ENCODE measurements around the gene FBXL19. TPM values are rescaled to one million over a fixed set of nuclear protein-coding genes. Genes with fewer than 3 reads are reported as not detected.

FBXL19 gene
- total and polyA plus RNA-seq, 2 experiments from 2014 or later, result 2.1 to 19.4 TPM

DNA sequence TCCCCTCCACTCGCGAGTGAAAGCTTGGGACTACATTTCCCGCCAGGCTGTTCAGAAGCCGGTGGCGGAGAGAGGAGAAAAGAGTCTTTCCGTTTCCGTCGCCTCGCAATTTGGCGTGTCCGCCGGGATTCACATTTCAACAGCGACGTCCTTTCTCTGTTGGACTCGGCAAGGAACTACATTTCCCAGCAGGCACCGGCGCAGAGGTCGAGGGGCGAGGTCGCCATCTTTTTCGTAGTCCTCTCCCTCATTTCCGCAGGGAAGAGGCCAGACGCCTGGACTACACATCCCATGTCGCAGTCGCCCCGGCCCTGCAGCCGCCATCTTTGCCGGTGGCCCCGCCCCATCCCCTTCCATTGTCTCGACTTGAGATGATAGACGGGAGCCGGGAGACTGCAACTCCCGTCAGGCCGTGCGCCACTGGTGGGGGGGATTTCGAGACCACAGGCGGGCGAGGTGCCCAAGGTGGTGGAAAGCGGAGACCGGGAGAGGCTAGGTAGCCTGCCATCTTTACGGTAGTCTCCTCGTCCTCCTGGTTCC lies 882 bp upstream of the FBXL19 start:
- Histone ChIP-seq H3K79me2 (peaks cover 20% of the 10 kb centered on the region), H4K20me1 (ENCODE audit: insufficient read depth, poor library complexity, severe bottlenecking) (peaks cover 3% of the 10 kb centered on the region), H2AFZ (peak overlapping the region; percentile 45), H3K36me3 (replicated peaks; ENCODE audit: insufficient read depth, low read depth) (no peaks in the 10 kb centered on the region), H3K4me3 (peak overlapping the region; percentile 50), H3K27me3 (no peaks in the 10 kb centered on the region), H3K9me3 (ENCODE audit: low read depth) (no peaks in the 10 kb centered on the region), H3K4me1 (ENCODE audit: insufficient read depth) (peaks cover 5% of the 10 kb centered on the region), H3K27ac (peak overlapping the region; percentile 91), H3K9me2 (replicated peaks; ENCODE audit: insufficient read depth) (no peaks in the 10 kb centered on the region), H3K4me2 (peak overlapping the region; percentile 83)
- no peak for TF ChIP-seq EZH2 (IDR thresholded peaks at IDR 0.05; ENCODE audit: borderline replicate concordance)
- no peak for TF ChIP-seq EZH2phosphoT487 (IDR thresholded peaks at IDR 0.05; ENCODE audit: low read depth, severe bottlenecking, unreplicated experiment)
- TF ChIP-seq, protein P1, sequence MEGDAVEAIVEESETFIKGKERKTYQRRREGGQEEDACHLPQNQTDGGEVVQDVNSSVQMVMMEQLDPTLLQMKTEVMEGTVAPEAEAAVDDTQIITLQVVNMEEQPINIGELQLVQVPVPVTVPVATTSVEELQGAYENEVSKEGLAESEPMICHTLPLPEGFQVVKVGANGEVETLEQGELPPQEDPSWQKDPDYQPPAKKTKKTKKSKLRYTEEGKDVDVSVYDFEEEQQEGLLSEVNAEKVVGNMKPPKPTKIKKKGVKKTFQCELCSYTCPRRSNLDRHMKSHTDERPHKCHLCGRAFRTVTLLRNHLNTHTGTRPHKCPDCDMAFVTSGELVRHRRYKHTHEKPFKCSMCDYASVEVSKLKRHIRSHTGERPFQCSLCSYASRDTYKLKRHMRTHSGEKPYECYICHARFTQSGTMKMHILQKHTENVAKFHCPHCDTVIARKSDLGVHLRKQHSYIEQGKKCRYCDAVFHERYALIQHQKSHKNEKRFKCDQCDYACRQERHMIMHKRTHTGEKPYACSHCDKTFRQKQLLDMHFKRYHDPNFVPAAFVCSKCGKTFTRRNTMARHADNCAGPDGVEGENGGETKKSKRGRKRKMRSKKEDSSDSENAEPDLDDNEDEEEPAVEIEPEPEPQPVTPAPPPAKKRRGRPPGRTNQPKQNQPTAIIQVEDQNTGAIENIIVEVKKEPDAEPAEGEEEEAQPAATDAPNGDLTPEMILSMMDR (IDR thresholded peaks at IDR 0.05; ENCODE audit: poor library complexity), result no peak
- under 1% methylated on average over 42 of the region's 42 CpGs for WGBS (ENCODE audit: low lambda C conversion rate, missing lambda C conversion rate)
- peak; percentile 99 for DNase-seq (ENCODE audit: low spot score)

DNA sequence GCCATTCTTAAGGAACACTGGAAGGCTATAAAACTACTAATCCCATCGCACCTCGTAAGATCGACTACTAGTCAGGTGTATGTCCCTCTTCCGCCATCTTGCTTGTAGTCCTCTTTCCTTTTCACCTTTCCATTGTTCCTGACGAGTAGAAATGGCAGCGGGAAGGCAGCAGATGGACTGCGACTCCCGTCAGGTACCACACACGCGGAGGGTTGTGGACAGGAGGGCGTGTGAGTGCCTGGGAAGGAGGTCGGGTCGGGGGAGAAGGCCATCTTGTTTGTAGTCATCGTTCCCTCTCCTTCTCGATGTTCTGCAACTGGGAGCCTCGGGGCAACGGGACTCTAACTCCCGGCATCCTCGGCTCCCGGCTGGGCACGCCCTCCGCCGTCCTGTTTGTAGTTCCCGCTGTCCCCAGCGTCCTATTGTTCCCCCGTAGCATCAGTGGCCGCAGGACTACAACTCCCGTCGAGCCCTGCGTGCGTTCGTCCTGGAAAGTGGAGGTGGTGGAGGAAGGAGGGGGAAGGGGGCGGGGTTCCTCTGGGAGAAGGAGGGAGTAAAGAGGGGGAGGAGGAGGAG lies 324 bp upstream of the FBXL19 start:
- peak overlapping the region; percentile 26 for H2AFZ ChIP-seq
- WGBS (ENCODE audit: low lambda C conversion rate, missing lambda C conversion rate), result 1% methylated on average over 32 of the region's 33 CpGs
- DNase-seq (ENCODE audit: low spot score), result peak; percentile 99
- H3K9me2 ChIP-seq (replicated peaks; ENCODE audit: insufficient read depth), result no peaks in the 10 kb centered on the region
- H3K36me3 ChIP-seq (replicated peaks; ENCODE audit: insufficient read depth, low read depth), result no peaks in the 10 kb centered on the region
- peak overlapping the region; percentile 93 for H3K4me2 ChIP-seq
- peaks cover 20% of the 10 kb centered on the region for H3K79me2 ChIP-seq
- peaks cover 3% of the 10 kb centered on the region for H4K20me1 ChIP-seq (ENCODE audit: insufficient read depth, poor library complexity, severe bottlenecking)
- no peaks in the 10 kb centered on the region for H3K27me3 ChIP-seq
- H3K4me1 ChIP-seq (ENCODE audit: insufficient read depth), result peaks cover 5% of the 10 kb centered on the region
- H3K27ac ChIP-seq, result peak overlapping the region; percentile 91
- TF ChIP-seq, protein P1 (IDR thresholded peaks at IDR 0.05; ENCODE audit: poor library complexity), result no peak
- TF ChIP-seq EZH2phosphoT487 (IDR thresholded peaks at IDR 0.05; ENCODE audit: low read depth, severe bottlenecking, unreplicated experiment), result no peak
- TF ChIP-seq EZH2 (IDR thresholded peaks at IDR 0.05; ENCODE audit: borderline replicate concordance), result no peak
- peak overlapping the region; percentile 20 for H3K4me3 ChIP-seq
- H3K9me3 ChIP-seq (ENCODE audit: low read depth), result no peaks in the 10 kb centered on the region

DNA sequence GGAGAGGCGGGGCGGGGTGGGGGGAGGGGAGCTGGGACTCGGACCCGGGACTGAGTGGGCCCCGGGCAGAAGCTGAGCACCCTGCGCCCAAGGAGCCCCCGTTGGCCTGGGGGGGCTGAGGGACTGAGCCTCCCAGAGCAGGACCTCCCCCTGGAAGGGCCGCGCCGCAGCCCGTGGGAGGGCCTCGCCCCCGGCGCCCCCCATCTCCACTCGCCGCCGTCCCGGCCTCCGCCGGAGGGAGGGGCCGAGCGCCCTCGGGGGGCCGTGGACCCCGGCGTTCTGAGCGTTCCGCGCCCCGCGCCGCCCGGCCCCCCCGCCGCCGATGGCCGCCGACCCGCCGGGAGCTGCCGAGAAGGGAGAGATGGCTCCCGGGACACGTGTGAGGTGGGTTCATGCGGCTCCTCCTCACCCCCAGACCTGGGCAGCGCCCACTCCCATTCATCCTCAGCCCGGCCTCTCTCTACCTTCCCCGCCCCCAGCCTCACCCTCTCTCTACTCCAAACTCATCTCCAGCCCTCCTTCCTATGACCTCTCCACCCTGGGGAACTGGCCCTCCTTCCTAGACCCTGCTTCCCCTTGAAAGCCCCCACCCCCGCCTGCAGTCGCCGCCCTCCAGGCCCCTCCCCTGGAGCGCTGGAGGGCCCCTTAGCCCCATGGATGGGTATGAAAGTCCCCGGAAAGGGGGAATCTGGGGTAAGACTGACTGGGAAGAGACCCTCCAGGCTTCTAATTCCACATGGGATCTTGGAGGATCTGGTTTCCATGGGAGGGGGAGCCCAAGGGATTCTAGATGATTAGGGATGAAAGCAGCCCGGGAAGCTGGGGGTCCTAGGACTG lies 922 bp downstream of the FBXL19 start:
- Histone ChIP-seq H2AFZ (no peak overlapping the region), H3K9me3 (ENCODE audit: low read depth) (no peaks in the 10 kb centered on the region), H4K20me1 (ENCODE audit: insufficient read depth, poor library complexity, severe bottlenecking) (peaks cover 3% of the 10 kb centered on the region), H3K4me3 (peak overlapping the region; percentile 71), H3K4me2 (peak overlapping the region; percentile 93), H3K27ac (peak overlapping the region; percentile 32), H3K9me2 (replicated peaks; ENCODE audit: insufficient read depth) (no peaks in the 10 kb centered on the region), H3K4me1 (ENCODE audit: insufficient read depth) (peaks cover 5% of the 10 kb centered on the region), H3K27me3 (no peaks in the 10 kb centered on the region), H3K36me3 (replicated peaks; ENCODE audit: insufficient read depth, low read depth) (no peaks in the 10 kb centered on the region), H3K79me2 (peaks cover 20% of the 10 kb centered on the region)
- WGBS (ENCODE audit: low lambda C conversion rate, missing lambda C conversion rate), result 4% methylated on average over 10 of the region's 53 CpGs
- peak; percentile 38 for DNase-seq (ENCODE audit: low spot score)
- no peak for TF ChIP-seq EZH2 (IDR thresholded peaks at IDR 0.05; ENCODE audit: borderline replicate concordance)
- TF ChIP-seq EZH2phosphoT487 (IDR thresholded peaks at IDR 0.05; ENCODE audit: low read depth, severe bottlenecking, unreplicated experiment), result no peak
- TF ChIP-seq, protein P1 (IDR thresholded peaks at IDR 0.05; ENCODE audit: poor library complexity), result no peak

All from hepatocyte (in vitro differentiated cells).